GM12878 (cell line): Measurements from ENCODE around the gene SNRK. TPM values are rescaled to one million over a fixed set of nuclear protein-coding genes. Genes with fewer than 3 reads are reported as not detected.

Source experiments
- ATAC-seq: fragments of 200-7000 bp; cut with Tn5 transposase; 3 replicates; pipeline ENCODE4 v1.9.1; 2020; ENCODE audit warnings: mild to moderate bottlenecking, moderate library complexity
- BruUV-seq: library from RNA; stranded (reverse); fragments of 400-500 nt; replicated peaks from 2 replicates; lab custom pipeline; 2021; lab: Mats Ljungman, UMichigan
- CTCF ChIA-PET: fragments of 300-600 bp; sonication (Branson Sonifier 250); formaldehyde crosslinking; extraction: SDS; loops from one replicate; lab custom pipeline; 2021; ENCODE audit warnings: inconsistent platforms; lab: Yijun Ruan, JAX
- POLR2A ChIA-PET: fragments of 350-600 bp; formaldehyde crosslinking; extraction: SDS; loops from one replicate; lab custom pipeline; 2021; ENCODE audit warnings: inconsistent platforms; lab: Charles Lee
- RAD21 ChIA-PET: fragments of 300-600 bp; sonication (Branson Sonifier 250); formaldehyde crosslinking; loops from one replicate; lab custom pipeline; 2023; ENCODE audit warnings: antibody characterized with exemption; ENCODE audit not compliant: unreplicated experiment; lab: Charles Lee
- SMC1A ChIA-PET: fragments of 300-600 bp; sonication (Branson Sonifier 250); formaldehyde crosslinking; loops from one replicate; lab custom pipeline; 2023; ENCODE audit not compliant: unreplicated experiment, uncharacterized antibody; lab: Charles Lee
- DNase-seq: peaks from one replicate; pipeline ENCODE4 v3.0.0-alpha.2; 2011; ENCODE audit warnings: low read depth, low spot score
- FAIRE-seq: peaks from 3 replicates; lab custom pipeline; 2011; peaks lifted over from hg19 to GRCh38; lab: Jason Lieb, UNC
- H2AFZ ChIP-seq: 2 replicates; pipeline ENCODE4 v1.6.0; 2011; ENCODE audit warnings: low read depth, low read length, control low read depth; ENCODE audit not compliant: control insufficient read depth
- H3K27ac ChIP-seq: 2 replicates; pipeline ENCODE4 v1.5.1; 2011; ENCODE audit warnings: control low read depth; ENCODE audit not compliant: control insufficient read depth, insufficient read depth
- H3K27me3 ChIP-seq, 2 experiments: replicated peaks in 1 of 2; 2 replicates each; pipeline versions ENCODE4 v1.6.0 to v1.6.1; 2011; ENCODE audit warnings: low read length in 1 of 2; ENCODE audit not compliant: control insufficient read depth in 2 of 2, insufficient read depth in 2 of 2
- H3K36me3 ChIP-seq, 2 experiments: 2 replicates each; pipeline ENCODE4 v1.5.1; 2011; ENCODE audit warnings: low read length in 1 of 2; ENCODE audit not compliant: control insufficient read depth in 2 of 2, insufficient read depth in 2 of 2
- H3K4me1 ChIP-seq: 2 replicates; pipeline ENCODE4 v1.6.1; 2011; ENCODE audit warnings: mild to moderate bottlenecking, low read length, moderate library complexity, mixed read lengths; ENCODE audit not compliant: control insufficient read depth, insufficient read depth
- H3K4me2 ChIP-seq: 2 replicates; pipeline ENCODE4 v1.6.0; 2011; ENCODE audit warnings: control low read depth; ENCODE audit not compliant: control insufficient read depth, insufficient read depth
- H3K4me3 ChIP-seq: fragments of 200-600 bp; sonication (generic); 2 replicates; pipeline ENCODE4 v1.5.1; 2016
- H3K79me2 ChIP-seq: 2 replicates; pipeline ENCODE4 v1.6.0; 2011; ENCODE audit warnings: low read length; ENCODE audit not compliant: control insufficient read depth, insufficient read depth
- H3K9ac ChIP-seq: 2 replicates; pipeline ENCODE4 v1.8.0; 2011; ENCODE audit warnings: low read length, control low read depth, mixed read lengths; ENCODE audit not compliant: control insufficient read depth, insufficient read depth
- H3K9me3 ChIP-seq: replicated peaks from 3 replicates; pipeline ENCODE4 v1.5.1; 2011; ENCODE audit warnings: mild to moderate bottlenecking, low read length; ENCODE audit not compliant: control insufficient read depth, insufficient read depth
- H4K20me1 ChIP-seq: 2 replicates; pipeline ENCODE4 v1.6.0; 2011; ENCODE audit not compliant: control insufficient read depth, insufficient read depth
- NFYB ChIP-seq: IDR thresholded peaks from 2 replicates; pipeline ENCODE4 v1.6.1; 2011; ENCODE audit warnings: low read depth, mild to moderate bottlenecking, low read length, improper control_type of control experiment, moderate library complexity; ENCODE audit not compliant: insufficient read depth
- NR2C1 ChIP-seq: fragments of 450-650 bp; IDR thresholded peaks from 2 replicates; pipeline ENCODE4 v1.6.1; 2017; ENCODE audit warnings: antibody characterized with exemption, mild to moderate bottlenecking, moderate library complexity
- PAX5 ChIP-seq: IDR thresholded peaks from 2 replicates; pipeline ENCODE4 v1.6.1; 2011; ENCODE audit warnings: low read depth, low read length, borderline replicate concordance
- POLR2AphosphoS2 ChIP-seq: IDR thresholded peaks from 2 replicates; pipeline ENCODE4 v1.6.1; 2011; ENCODE audit warnings: low read depth, mild to moderate bottlenecking, low read length, improper control_type of control experiment, moderate library complexity
- RB1 ChIP-seq: fragments of 450-650 bp; formaldehyde crosslinking; IDR thresholded peaks from 2 replicates; pipeline ENCODE4 v1.6.1; 2017; ENCODE audit warnings: mild to moderate bottlenecking, borderline replicate concordance
- SIN3A ChIP-seq: IDR thresholded peaks from 2 replicates; pipeline ENCODE4 v1.6.1; 2012; ENCODE audit warnings: low read depth, low read length, improper control_type of control experiment
- SMAD5 ChIP-seq: IDR thresholded peaks from 2 replicates; pipeline ENCODE4 v1.6.1; 2016; ENCODE audit warnings: antibody characterized with exemption, low read depth
- TBL1XR1 ChIP-seq: IDR thresholded peaks from 2 replicates; pipeline ENCODE4 v1.6.1; 2012; ENCODE audit warnings: low read depth, low read length, improper control_type of control experiment
- YBX1 ChIP-seq: fragments of 450-650 bp; IDR thresholded peaks from 2 replicates; pipeline ENCODE4 v1.6.1; 2016; ENCODE audit warnings: antibody characterized with exemption
- WGBS: methylation state at CpG from one replicate; pipeline ENCODE4 v1.1.6; 2016; ENCODE audit warnings: low lambda C conversion rate; ENCODE audit not compliant: insufficient replicate concordance, insufficient coverage; ENCODE audit errors: missing lambda C conversion rate; 5-methylcytosine and 5-hydroxymethylcytosine counted together
- in situ Hi-C: fragments of 300-500 bp; cut with MboI; formaldehyde crosslinking; loops from 9 replicates; pipeline ENCODE4 v1.14.3; 2018; ENCODE audit warnings: mixed read lengths
- intact Hi-C: fragments of 100-400 bp; cut with micrococcal nuclease; formaldehyde crosslinking; loops from one replicate; pipeline ENCODE4 v1.14.2; 2022; ENCODE audit not compliant: unreplicated experiment
- polyA plus RNA-seq, 11 experiments: library from polyadenylated mRNA; depleted of rRNA in 4 of 11; unstranded in 6 of 11; stranded (reverse) in 5 of 11; fragments of >200 nt; fragmentation: Nextera tagmentation in 4 of 11; fragmentation: Illumina TruSeq in 1 of 11; extraction: Ambion mirVana in 4 of 11; extraction: Trizol in 1 of 11; gene quantifications; 1 replicate in 1 of 11; 2 replicates in 10 of 11; pipeline versions ENCODE4 v1.2.1 to v1.2.3, GENCODE V29; 2011 to 2016; ENCODE audit warnings: inconsistent platforms in 2 of 11, missing spikeins in 2 of 11, low read depth in 1 of 11
- total RNA-seq, 4 experiments: library from RNA; depleted of rRNA in 3 of 4; stranded (reverse); fragments of >200 nt in 3 of 4; fragmentation: Illumina TruSeq in 1 of 4; extraction: Trizol in 1 of 4; gene quantifications; 2 replicates each; pipeline versions ENCODE4 v1.2.1 to v1.2.3, GENCODE V29; 2013 to 2021
- TF ChIP-seq, protein P1 (sequence below): IDR thresholded peaks from 2 replicates; pipeline ENCODE4 v1.6.1; 2011; ENCODE audit warnings: low read depth, low read length, improper control_type of control experiment, borderline replicate concordance
- TF ChIP-seq, protein P2 (sequence below): fragments of 450-650 bp; IDR thresholded peaks from 2 replicates; pipeline ENCODE4 v1.6.1; 2017; ENCODE audit warnings: borderline replicate concordance
- TF ChIP-seq, protein P3 (sequence below): fragments of 450-650 bp; IDR thresholded peaks from 2 replicates; pipeline ENCODE4 v1.6.1; 2018; ENCODE audit warnings: borderline replicate concordance, mild to moderate bottlenecking; ENCODE audit not compliant: partially characterized antibody
- TF ChIP-seq, protein P4 (sequence below): IDR thresholded peaks from 2 replicates; pipeline ENCODE4 v1.6.1; 2011; ENCODE audit warnings: borderline replicate concordance, low read depth, mild to moderate bottlenecking, moderate library complexity, low read length; ENCODE audit not compliant: insufficient read depth, poor library complexity, severe bottlenecking

SNRK gene
- total and polyA plus RNA-seq, 10 of the 15 experiments (the other 5 are each of a cell fraction or from before 2014, with no cell fraction given) = 1.6 to 12.1 (median 7.6) TPM

DNA sequence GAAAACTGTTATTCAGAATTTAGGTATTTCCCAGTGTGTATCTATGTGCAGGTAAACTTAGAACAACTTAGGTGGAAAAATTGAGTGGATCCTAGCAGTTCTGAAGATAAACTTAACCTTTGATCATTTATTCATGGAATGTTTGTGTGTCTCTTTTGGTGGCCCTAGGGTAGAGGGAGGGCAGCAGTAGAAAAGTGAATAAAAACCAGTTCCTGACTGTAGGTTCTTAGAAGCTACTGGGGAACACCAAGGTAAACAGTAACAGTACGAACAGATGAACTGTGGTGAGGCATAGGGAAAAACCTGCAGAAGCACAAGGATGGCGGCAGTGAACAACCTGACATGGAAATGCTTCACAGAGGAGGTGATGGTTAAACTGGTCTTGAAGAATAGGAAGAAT, 2.5 kb downstream of the SNRK start:
- ATAC-seq = no peak
- in situ Hi-C loops (no loop called here), intact Hi-C loops (no loop called here)
- peak overlapping the region; percentile 86 for H3K4me2 ChIP-seq
- H3K79me2 ChIP-seq = peaks cover 59% of the 10 kb centered on the region
- RAD21 ChIA-PET = interaction anchor here (1.0 kb wide), 1 partner anchor 8 kb away, joined by 3 read pairs; no protein-coding TSS in a partner anchor
- CTCF ChIA-PET = no interaction called here
- H2AFZ ChIP-seq = no peak overlapping the region
- SMC1A ChIA-PET = interaction anchor here (1.0 to 1.4 kb wide), 2 partner anchors 9 to 75 kb away, joined by 3 read pairs; no protein-coding TSS in a partner anchor
- no peaks in the 10 kb centered on the region for H4K20me1 ChIP-seq
- TF ChIP-seq RB1 (no peak), TBL1XR1 (no peak), POLR2AphosphoS2 (no peak), YBX1 (no peak), NFYB (no peak), NR2C1 (no peak), SMAD5 (no peak), PAX5 (no peak), SIN3A (no peak)
- TF ChIP-seq, protein P1, sequence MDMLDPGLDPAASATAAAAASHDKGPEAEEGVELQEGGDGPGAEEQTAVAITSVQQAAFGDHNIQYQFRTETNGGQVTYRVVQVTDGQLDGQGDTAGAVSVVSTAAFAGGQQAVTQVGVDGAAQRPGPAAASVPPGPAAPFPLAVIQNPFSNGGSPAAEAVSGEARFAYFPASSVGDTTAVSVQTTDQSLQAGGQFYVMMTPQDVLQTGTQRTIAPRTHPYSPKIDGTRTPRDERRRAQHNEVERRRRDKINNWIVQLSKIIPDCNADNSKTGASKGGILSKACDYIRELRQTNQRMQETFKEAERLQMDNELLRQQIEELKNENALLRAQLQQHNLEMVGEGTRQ = no peak
- TF ChIP-seq, protein P2, sequence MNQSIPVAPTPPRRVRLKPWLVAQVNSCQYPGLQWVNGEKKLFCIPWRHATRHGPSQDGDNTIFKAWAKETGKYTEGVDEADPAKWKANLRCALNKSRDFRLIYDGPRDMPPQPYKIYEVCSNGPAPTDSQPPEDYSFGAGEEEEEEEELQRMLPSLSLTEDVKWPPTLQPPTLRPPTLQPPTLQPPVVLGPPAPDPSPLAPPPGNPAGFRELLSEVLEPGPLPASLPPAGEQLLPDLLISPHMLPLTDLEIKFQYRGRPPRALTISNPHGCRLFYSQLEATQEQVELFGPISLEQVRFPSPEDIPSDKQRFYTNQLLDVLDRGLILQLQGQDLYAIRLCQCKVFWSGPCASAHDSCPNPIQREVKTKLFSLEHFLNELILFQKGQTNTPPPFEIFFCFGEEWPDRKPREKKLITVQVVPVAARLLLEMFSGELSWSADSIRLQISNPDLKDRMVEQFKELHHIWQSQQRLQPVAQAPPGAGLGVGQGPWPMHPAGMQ = no peak
- TF ChIP-seq, protein P3, sequence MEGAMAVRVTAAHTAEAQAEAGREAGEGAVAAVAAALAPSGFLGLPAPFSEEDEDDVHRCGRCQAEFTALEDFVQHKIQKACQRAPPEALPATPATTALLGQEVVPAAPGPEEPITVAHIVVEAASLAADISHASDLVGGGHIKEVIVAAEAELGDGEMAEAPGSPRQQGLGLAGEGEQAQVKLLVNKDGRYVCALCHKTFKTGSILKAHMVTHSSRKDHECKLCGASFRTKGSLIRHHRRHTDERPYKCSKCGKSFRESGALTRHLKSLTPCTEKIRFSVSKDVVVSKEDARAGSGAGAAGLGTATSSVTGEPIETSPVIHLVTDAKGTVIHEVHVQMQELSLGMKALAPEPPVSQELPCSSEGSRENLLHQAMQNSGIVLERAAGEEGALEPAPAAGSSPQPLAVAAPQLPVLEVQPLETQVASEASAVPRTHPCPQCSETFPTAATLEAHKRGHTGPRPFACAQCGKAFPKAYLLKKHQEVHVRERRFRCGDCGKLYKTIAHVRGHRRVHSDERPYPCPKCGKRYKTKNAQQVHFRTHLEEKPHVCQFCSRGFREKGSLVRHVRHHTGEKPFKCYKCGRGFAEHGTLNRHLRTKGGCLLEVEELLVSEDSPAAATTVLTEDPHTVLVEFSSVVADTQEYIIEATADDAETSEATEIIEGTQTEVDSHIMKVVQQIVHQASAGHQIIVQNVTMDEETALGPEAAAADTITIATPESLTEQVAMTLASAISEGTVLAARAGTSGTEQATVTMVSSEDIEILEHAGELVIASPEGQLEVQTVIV = no peak
- TF ChIP-seq, protein P4, sequence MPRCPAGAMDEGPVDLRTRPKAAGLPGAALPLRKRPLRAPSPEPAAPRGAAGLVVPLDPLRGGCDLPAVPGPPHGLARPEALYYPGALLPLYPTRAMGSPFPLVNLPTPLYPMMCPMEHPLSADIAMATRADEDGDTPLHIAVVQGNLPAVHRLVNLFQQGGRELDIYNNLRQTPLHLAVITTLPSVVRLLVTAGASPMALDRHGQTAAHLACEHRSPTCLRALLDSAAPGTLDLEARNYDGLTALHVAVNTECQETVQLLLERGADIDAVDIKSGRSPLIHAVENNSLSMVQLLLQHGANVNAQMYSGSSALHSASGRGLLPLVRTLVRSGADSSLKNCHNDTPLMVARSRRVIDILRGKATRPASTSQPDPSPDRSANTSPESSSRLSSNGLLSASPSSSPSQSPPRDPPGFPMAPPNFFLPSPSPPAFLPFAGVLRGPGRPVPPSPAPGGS = no peak
- no peak for DNase-seq
- no peaks in the 10 kb centered on the region for H3K9me3 ChIP-seq
- peaks cover 0 to 8% of the 10 kb centered on the region in 2 experiments; a peak in 1 of 4 replicates for H3K36me3 ChIP-seq
- H3K27ac ChIP-seq = peak overlapping the region; percentile 48; the same call in 1 of the 2 replicates
- H3K4me3 ChIP-seq = peak overlapping the region; percentile 82
- BruUV-seq = no TSS peak
- peak; percentile 78 for FAIRE-seq
- H3K4me1 ChIP-seq = peaks cover 14% of the 10 kb centered on the region
- WGBS = 89% methylated on average over 2 of the region's 2 CpGs
- POLR2A ChIA-PET = no interaction called here
- H3K9ac ChIP-seq = peak overlapping the region; percentile 24; the same call in 1 of the 2 replicates
- H3K27me3 ChIP-seq = no peaks in the 10 kb centered on the region
